Stomach smooth muscle (tissue), 2 donors: Measurements from ENCODE around the gene KLK15.
"Not testable (repeated sequence)": the region's sequence is repeated elsewhere in the genome, so short reads cannot be mapped to it uniquely, and the experiment has no call there.

Experiments
- H3K27ac ChIP-seq: one replicate; pipeline ENCODE4 v1.7.0; 2013; ENCODE audit warnings: mild to moderate bottlenecking, low read length, inconsistent platforms
- H3K27me3 ChIP-seq, 2 donors: one replicate each; pipeline ENCODE4 v1.7.0; 2013; ENCODE audit warnings: low read length in 2 of 2; ENCODE audit not compliant: insufficient read depth in 2 of 2, control insufficient read depth in 1 of 2
- H3K36me3 ChIP-seq, 2 donors: one replicate each; pipeline ENCODE4 v1.7.0; 2013; ENCODE audit warnings: low read length in 2 of 2; ENCODE audit not compliant: control insufficient read depth in 2 of 2, insufficient read depth in 2 of 2
- H3K4me1 ChIP-seq: one replicate; pipeline ENCODE4 v1.7.0; 2013; ENCODE audit warnings: low read length; ENCODE audit not compliant: control insufficient read depth, insufficient read depth
- H3K4me3 ChIP-seq, 2 donors: one replicate each; pipeline ENCODE4 v1.7.0; 2013; ENCODE audit warnings: low read length in 2 of 2
- H3K9ac ChIP-seq, 2 donors: one replicate each; pipeline ENCODE4 v1.7.0; 2013; ENCODE audit warnings: low read length in 2 of 2, mild to moderate bottlenecking in 1 of 2
- H3K9me3 ChIP-seq, 2 donors: one replicate each; pipeline ENCODE4 v1.7.0; 2013; ENCODE audit warnings: low read length in 2 of 2; ENCODE audit not compliant: control insufficient read depth in 2 of 2
- donor health status: healthy.
- donor health status: Pancreatic carcinoma.

Gene KLK15

GRCh38 chr19:50820549-50821247, 12.7 kb downstream of the KLK15 start:
- peaks cover 4% of the 10 kb centered on the region for H3K4me1 ChIP-seq
- no peak overlapping the region for H3K9ac ChIP-seq
- peaks cover 54 to 55% of the 10 kb centered on the region in 2 donors for H3K27me3 ChIP-seq
- no peaks in the 10 kb centered on the region for H3K36me3 ChIP-seq
- H3K27ac ChIP-seq, result no peak overlapping the region
- no peaks in the 10 kb centered on the region for H3K9me3 ChIP-seq
- H3K4me3 ChIP-seq, result no peak overlapping the region

- Histone ChIP-seq H3K9me3 (no peaks in the 10 kb centered on the region), H3K4me1 (peaks cover 4% of the 10 kb centered on the region), H3K36me3 (no peaks in the 10 kb centered on the region), H3K27me3 (peaks cover 58 to 60% of the 10 kb centered on the region in 2 donors), H3K4me3 (no peak overlapping the region), H3K27ac (no peak overlapping the region), H3K9ac (no peak overlapping the region)
Observed at GRCh38 chr19:50820086-50820485, 13.3 kb downstream of the KLK15 start.

GRCh38 chr19:50819636-50820035, 13.7 kb downstream of the KLK15 start:
- peaks cover 61 to 64% of the 10 kb centered on the region in 2 donors for H3K27me3 ChIP-seq
- no peak overlapping the region for H3K27ac ChIP-seq
- H3K36me3 ChIP-seq, result no peaks in the 10 kb centered on the region
- H3K9ac ChIP-seq, result no peak overlapping the region
- no peak overlapping the region for H3K4me3 ChIP-seq
- no peaks in the 10 kb centered on the region for H3K9me3 ChIP-seq
- peaks cover 4% of the 10 kb centered on the region for H3K4me1 ChIP-seq

- Histone ChIP-seq H3K9ac (no peak overlapping the region), H3K4me1 (peaks cover 4% of the 10 kb centered on the region), H3K36me3 (no peaks in the 10 kb centered on the region), H3K4me3 (no peak overlapping the region), H3K27ac (no peak overlapping the region), H3K9me3 (no peaks in the 10 kb centered on the region), H3K27me3 (peaks cover 61 to 62% of the 10 kb centered on the region in 2 donors)
Observed at GRCh38 chr19:50818859-50819472, 14.4 kb downstream of the KLK15 start.

- Histone ChIP-seq H3K27me3 (peaks cover 57 to 61% of the 10 kb centered on the region in 2 donors), H3K4me3 (peak overlapping the region in 1 of 2 donors; percentile 47), H3K9ac (no peak overlapping the region), H3K4me1 (peaks cover 4% of the 10 kb centered on the region), H3K27ac (no peak overlapping the region), H3K9me3 (no peaks in the 10 kb centered on the region), H3K36me3 (no peaks in the 10 kb centered on the region)
Observed at GRCh38 chr19:50817941-50818858, 15.2 kb downstream of the KLK15 start.

GRCh38 chr19:50815439-50815838, 17.9 kb downstream of the KLK15 start:
- Histone ChIP-seq H3K4me1 (peaks cover 4% of the 10 kb centered on the region), H3K36me3 (no peaks in the 10 kb centered on the region), H3K27me3 (peaks cover 43 to 51% of the 10 kb centered on the region in 2 donors), H3K4me3 (no peak overlapping the region), H3K9ac (no peak overlapping the region), H3K9me3 (no peaks in the 10 kb centered on the region), H3K27ac (no peak overlapping the region)

GRCh38 chr19:50814883-50815282, 18.5 kb downstream of the KLK15 start:
- no peak overlapping the region for H3K4me3 ChIP-seq
- H3K4me1 ChIP-seq, result peaks cover 4% of the 10 kb centered on the region
- no peak overlapping the region for H3K9ac ChIP-seq
- H3K27me3 ChIP-seq, result peaks cover 38 to 47% of the 10 kb centered on the region in 2 donors
- H3K27ac ChIP-seq, result no peak overlapping the region
- H3K36me3 ChIP-seq, result no peaks in the 10 kb centered on the region
- no peaks in the 10 kb centered on the region for H3K9me3 ChIP-seq

- Histone ChIP-seq H3K36me3 (no peaks in the 10 kb centered on the region), H3K9ac (no peak overlapping the region), H3K27ac (no peak overlapping the region), H3K27me3 (peaks cover 16 to 27% of the 10 kb centered on the region in 2 donors), H3K9me3 (no peaks in the 10 kb centered on the region), H3K4me3 (no peak overlapping the region), H3K4me1 (no peaks in the 10 kb centered on the region)
Observed at GRCh38 chr19:50812474-50812873, 20.9 kb downstream of the KLK15 start.

GRCh38 chr19:50811622-50812238, 21.6 kb downstream of the KLK15 start:
- H3K27me3 ChIP-seq, result peaks cover 11 to 24% of the 10 kb centered on the region in 2 donors
- not testable (repeated sequence) for H3K4me3 ChIP-seq, H3K4me1 ChIP-seq, H3K9ac ChIP-seq, H3K36me3 ChIP-seq, H3K27ac ChIP-seq, H3K9me3 ChIP-seq

GRCh38 chr19:50808856-50809255, 24.5 kb downstream of the KLK15 start:
- H3K9ac ChIP-seq, result no peak overlapping the region
- H3K4me3 ChIP-seq, result no peak overlapping the region
- H3K9me3 ChIP-seq, result no peaks in the 10 kb centered on the region
- no peak overlapping the region for H3K27ac ChIP-seq
- H3K36me3 ChIP-seq, result no peaks in the 10 kb centered on the region
- peaks cover 2% of the 10 kb centered on the region for H3K4me1 ChIP-seq
- H3K27me3 ChIP-seq, result peaks cover 0 to 11% of the 10 kb centered on the region in 2 donors
